A549 treated with dexamethasone at 1 μM for 4 hours (cell line): Measurements from ENCODE around the gene CCK. TPM values are rescaled to one million over a fixed set of nuclear protein-coding genes. Genes with fewer than 3 reads are reported as not detected.

Source experiments
- total RNA-seq: library from RNA; stranded (reverse); fragments of 200-300 nt; extraction: Qiagen RNA extraction; gene quantifications from 5 replicates; pipeline ENCODE4 v1.2.3, GENCODE V29; 2022

The CCK gene, protein sequence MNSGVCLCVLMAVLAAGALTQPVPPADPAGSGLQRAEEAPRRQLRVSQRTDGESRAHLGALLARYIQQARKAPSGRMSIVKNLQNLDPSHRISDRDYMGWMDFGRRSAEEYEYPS
- total RNA-seq = 1.6 to 2.6 TPM (median 1.7 TPM) in 5 replicates

DNA sequence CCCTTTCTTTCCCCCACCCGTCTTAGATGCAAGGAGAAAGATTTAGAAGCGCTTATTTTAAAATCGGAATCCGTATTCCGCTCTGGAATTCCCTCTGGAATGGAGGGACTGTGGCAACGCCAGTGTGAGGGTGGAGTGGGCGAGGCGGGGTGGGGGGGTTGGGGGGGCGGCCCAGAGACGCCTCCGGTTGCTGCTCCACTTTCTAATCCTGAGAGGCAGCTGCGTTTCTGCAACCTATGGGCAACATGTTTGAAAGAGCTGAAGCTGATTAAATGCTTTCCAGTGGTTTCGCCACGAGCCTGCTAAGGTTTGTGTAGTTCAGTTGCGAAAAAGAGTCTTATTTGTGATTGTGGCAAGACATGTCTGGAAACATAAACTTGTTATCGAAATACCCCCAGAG lies at the start of gene CCK:
Gene CCK, minus strand, starts transcription at position 101 of the 400 bp plus-strand sequence. CDS start 2,555 bp downstream, outside the sequence.

Other genes starting within 250 kb of the CCK start
- 13.8 to 19.1 TPM (median 18.2 TPM) in 5 replicates for gene TRAK1, start 174.8 kb downstream of the CCK start, total RNA-seq
- gene LYZL4, start 144.4 kb upstream of the CCK start, total RNA-seq = not detected in 5 replicates
- 1.2 to 2.3 TPM (median 1.7 TPM) in 5 replicates for gene VIPR1, start 236.5 kb upstream of the CCK start, total RNA-seq